Aortic smooth muscle cell (primary cell): Measurements from ENCODE around the gene MALRD1. TPM values are rescaled to one million over a fixed set of nuclear protein-coding genes. Genes with fewer than 3 reads are reported as not detected.

ENCODE experiments used
- total RNA-seq: library from RNA; depleted of rRNA; stranded (reverse); fragments of >200 nt; gene quantifications from 2 replicates; pipeline ENCODE4 v1.2.3, GENCODE V29; 2014

The MALRD1 gene
- 0.56 and 0.66 TPM in 2 replicates for total RNA-seq

DNA sequence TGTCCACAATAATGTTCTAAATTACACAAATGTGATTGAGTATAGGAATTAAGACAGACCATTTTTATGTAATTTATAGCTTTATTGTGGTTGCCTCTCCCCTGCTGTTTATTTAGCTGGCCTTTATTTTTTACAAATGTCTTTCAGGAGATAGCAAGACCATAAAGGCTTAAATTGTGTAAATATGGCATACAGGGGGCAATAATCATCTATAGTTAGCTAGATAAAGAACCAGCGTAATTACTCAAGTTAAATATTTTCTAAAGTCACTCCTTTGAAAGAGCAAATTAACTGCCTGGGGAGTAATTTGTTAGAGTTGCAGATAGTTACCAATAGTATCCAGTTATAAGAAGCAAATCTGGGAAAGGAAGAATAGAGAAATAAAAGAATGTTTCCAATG, at the start of gene MALRD1:
TSS of gene MALRD1 (plus strand) at position 313 of the 400 bp plus-strand sequence. CDS start 138 bp downstream, outside the sequence.

